Measurements from ENCODE around the gene TNXB. TPM values are rescaled to one million over a fixed set of nuclear protein-coding genes. Genes with fewer than 3 reads are reported as not detected.
A peak's percentile ranks its signal among the peaks of the same experiment; 100 is the strongest.
"Not testable (repeated sequence)": the region's sequence is repeated elsewhere in the genome, so short reads cannot be mapped to it uniquely, and the experiment has no call there.

The TNXB gene
- total RNA-seq, 1 donor from 2014 or later: 4.2 TPM

- not testable (repeated sequence) for DNase-seq (ENCODE audit: low read depth in 2 of 2)
These were observed 102.1 kb downstream of the TNXB start for GRCh38 chr6:32007086-32007485.

GRCh38 chr6:32005991-32006529 is 103.1 kb downstream of the TNXB start:
- peak in 1 of 2 donors; percentile 0 for DNase-seq (ENCODE audit: low read depth in 2 of 2)

DNA sequence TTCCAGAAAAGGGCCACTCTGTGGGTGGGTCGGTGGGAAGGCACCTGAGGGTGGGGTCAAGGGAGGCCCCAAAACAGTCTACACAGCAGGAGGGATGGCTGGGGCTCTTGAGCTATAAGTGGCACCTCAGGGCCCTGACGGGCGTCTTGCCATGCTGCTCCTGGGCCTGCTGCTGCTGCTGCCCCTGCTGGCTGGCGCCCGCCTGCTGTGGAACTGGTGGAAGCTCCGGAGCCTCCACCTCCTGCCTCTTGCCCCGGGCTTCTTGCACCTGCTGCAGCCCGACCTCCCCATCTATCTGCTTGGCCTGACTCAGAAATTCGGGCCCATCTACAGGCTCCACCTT is 103.6 kb downstream of the TNXB start:
- DNase-seq (ENCODE audit: low read depth in 2 of 2): peak in 1 of 2 donors; percentile 0

GRCh38 chr6:32004864-32005537 is 104.1 kb downstream of the TNXB start:
- not testable (repeated sequence) for DNase-seq (ENCODE audit: low read depth in 2 of 2)

- not testable (repeated sequence) for DNase-seq (ENCODE audit: low read depth in 2 of 2)
These were observed 104.7 kb downstream of the TNXB start for GRCh38 chr6:32004393-32004792.

GRCh38 chr6:32003301-32003700 is 105.8 kb downstream of the TNXB start:
- DNase-seq (ENCODE audit: low read depth in 2 of 2): not testable (repeated sequence)

GRCh38 chr6:32002546-32003268 is 106.4 kb downstream of the TNXB start:
- DNase-seq (ENCODE audit: low read depth in 2 of 2): not testable (repeated sequence)

- not testable (repeated sequence) for DNase-seq (ENCODE audit: low read depth in 2 of 2)
These were observed 112.8 kb downstream of the TNXB start for GRCh38 chr6:31996385-31996784.

GRCh38 chr6:31994421-31994820 is 114.7 kb downstream of the TNXB start:
- DNase-seq (ENCODE audit: low read depth in 2 of 2): not testable (repeated sequence)

Other genes starting within 250 kb of the TNXB start
- gene NEU1, start 246.5 kb downstream of the TNXB start, total RNA-seq: 41.2 and 50.0 TPM in 2 replicates
- not detected in 2 replicates for gene SLC44A4, start 230.3 kb downstream of the TNXB start, total RNA-seq
- 25.7 and 28.0 TPM in 2 replicates for gene EHMT2, start 211.6 kb downstream of the TNXB start, total RNA-seq
- 2.2 and 3.6 TPM in 2 replicates for gene ZBTB12, start 207.3 kb downstream of the TNXB start, total RNA-seq
- under 0.01 TPM in 1 of 2 replicates, not detected in the other for gene C2, start 181.6 kb downstream of the TNXB start, total RNA-seq
- gene CFB, start 163.2 kb downstream of the TNXB start, total RNA-seq: 0.44 and 0.60 TPM in 2 replicates
- gene NELFE, start 150.4 kb downstream of the TNXB start, total RNA-seq: 54.3 and 55.8 TPM in 2 replicates
- gene SKIC2, start 150.2 kb downstream of the TNXB start, total RNA-seq: 22.7 and 30.2 TPM in 2 replicates
- 5.9 and 10.1 TPM in 2 replicates for gene DXO, start 137.2 kb downstream of the TNXB start, total RNA-seq
- 0.44 and 1.8 TPM in 2 replicates for gene C4A, start 127.3 kb downstream of the TNXB start, total RNA-seq
- 0.44 and 1.4 TPM in 2 replicates for gene C4B, start 94.5 kb downstream of the TNXB start, total RNA-seq
- not detected in 2 replicates for gene CYP21A2, start 70.9 kb downstream of the TNXB start, total RNA-seq
- gene ATF6B, start 18.9 kb upstream of the TNXB start, total RNA-seq: 9.6 and 11.5 TPM in 2 replicates
- 4.0 and 5.0 TPM in 2 replicates for gene FKBPL, start 20.9 kb upstream of the TNXB start, total RNA-seq
- 0.20 TPM in 1 of 2 replicates, not detected in the other for gene PRRT1, start 42.6 kb upstream of the TNXB start, total RNA-seq
- 26.8 and 53.4 TPM in 2 replicates for gene PPT2, start 44.8 kb upstream of the TNXB start, total RNA-seq
- 0.65 and 1.2 TPM in 2 replicates for gene EGFL8, start 55.3 kb upstream of the TNXB start, total RNA-seq
- 8.3 and 11.9 TPM in 2 replicates for gene AGPAT1, start 66.7 kb upstream of the TNXB start, total RNA-seq
- 38.6 and 57.1 TPM in 2 replicates for gene RNF5, start 69.1 kb upstream of the TNXB start, total RNA-seq
- 0.22 and 0.60 TPM in 2 replicates for gene AGER, start 74.9 kb upstream of the TNXB start, total RNA-seq
- 26.8 and 33.1 TPM in 2 replicates for gene PBX2, start 80.9 kb upstream of the TNXB start, total RNA-seq
- 6.2 and 7.0 TPM in 2 replicates for gene GPSM3, start 83.3 kb upstream of the TNXB start, total RNA-seq
- gene NOTCH4, start 114.7 kb upstream of the TNXB start, total RNA-seq: 9.1 and 14.8 TPM in 2 replicates

Measured in lung microvascular endothelial cell (primary cell).